Parathyroid adenoma (tissue), 2 donors: Measurements from ENCODE around the gene SIKE1.
"Not testable (repeated sequence)": the region's sequence is repeated elsewhere in the genome, so short reads cannot be mapped to it uniquely, and the experiment has no call there.

Source experiments
- H2AFZ ChIP-seq: fragments of 300-600 bp; sonication (generic); one replicate; pipeline ENCODE4 v1.7.0; 2017; ENCODE audit warnings: antibody characterized with exemption, mild to moderate bottlenecking
- H3K27ac ChIP-seq: fragments of 300-600 bp; sonication (generic); one replicate; pipeline ENCODE4 v1.7.0; 2017
- H3K27me3 ChIP-seq: fragments of 300-600 bp; sonication (generic); one replicate; pipeline ENCODE4 v1.7.0; 2017; ENCODE audit warnings: low read length; ENCODE audit not compliant: control insufficient read depth, insufficient read depth
- H3K36me3 ChIP-seq: fragments of 300-600 bp; sonication (generic); one replicate; pipeline ENCODE4 v1.7.0; 2017; ENCODE audit warnings: low read length; ENCODE audit not compliant: control insufficient read depth, insufficient read depth
- H3K4me1 ChIP-seq: fragments of 300-600 bp; sonication (generic); one replicate; pipeline ENCODE4 v1.7.0; 2017; ENCODE audit warnings: control low read depth
- H3K4me2 ChIP-seq: fragments of 300-600 bp; sonication (generic); one replicate; pipeline ENCODE4 v1.7.0; 2017; ENCODE audit warnings: low read length
- H3K4me3 ChIP-seq: fragments of 300-600 bp; sonication (generic); one replicate; pipeline ENCODE4 v1.7.0; 2017; ENCODE audit warnings: low read depth, low read length
- H3K79me2 ChIP-seq: fragments of 300-600 bp; sonication (generic); one replicate; pipeline ENCODE4 v1.7.0; 2017; ENCODE audit warnings: control low read depth
- H3K9ac ChIP-seq: fragments of 300-600 bp; sonication (generic); one replicate; pipeline ENCODE4 v1.7.0; 2017; ENCODE audit warnings: mild to moderate bottlenecking
- H3K9me3 ChIP-seq: fragments of 300-600 bp; sonication (generic); one replicate; pipeline ENCODE4 v1.7.0; 2017; ENCODE audit warnings: low read length; ENCODE audit not compliant: control insufficient read depth
- TF ChIP-seq, protein P1 (sequence below): fragments of 300-600 bp; sonication (generic); IDR thresholded peaks from one replicate; pipeline ENCODE4 v1.7.0; 2017; ENCODE audit warnings: antibody characterized with exemption, mild to moderate bottlenecking
- donor health status: primary hyperparathyroidism.

The SIKE1 gene

DNA sequence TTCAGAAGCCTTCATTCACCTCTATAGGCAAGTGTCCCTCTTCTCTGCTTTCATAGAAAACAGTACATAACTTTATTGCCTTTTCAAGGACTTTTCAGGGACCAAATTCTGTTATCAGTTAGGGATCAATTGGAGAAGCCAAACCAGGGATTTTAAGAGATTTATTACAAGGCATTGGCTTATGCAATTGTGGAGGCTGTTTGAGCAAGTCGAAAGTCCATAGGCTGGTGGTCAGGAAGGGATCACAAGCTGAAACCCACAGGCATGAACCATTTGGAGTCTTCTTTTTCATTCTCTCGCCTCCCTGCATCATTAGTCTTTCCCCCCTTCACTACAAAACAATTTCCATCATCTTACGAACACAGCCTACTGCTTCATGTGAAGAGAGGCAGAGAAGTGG, 39.4 kb upstream of the SIKE1 start:
- no peak overlapping the region for H3K4me3 ChIP-seq
- no peaks in the 10 kb centered on the region for H3K27me3 ChIP-seq
- H3K36me3 ChIP-seq: no peaks in the 10 kb centered on the region
- no peak overlapping the region for H3K27ac ChIP-seq
- H3K4me1 ChIP-seq: no peaks in the 10 kb centered on the region
- H3K9ac ChIP-seq: no peak overlapping the region
- H3K9me3 ChIP-seq: no peaks in the 10 kb centered on the region
- H2AFZ ChIP-seq: no peak overlapping the region
- TF ChIP-seq, protein P1, sequence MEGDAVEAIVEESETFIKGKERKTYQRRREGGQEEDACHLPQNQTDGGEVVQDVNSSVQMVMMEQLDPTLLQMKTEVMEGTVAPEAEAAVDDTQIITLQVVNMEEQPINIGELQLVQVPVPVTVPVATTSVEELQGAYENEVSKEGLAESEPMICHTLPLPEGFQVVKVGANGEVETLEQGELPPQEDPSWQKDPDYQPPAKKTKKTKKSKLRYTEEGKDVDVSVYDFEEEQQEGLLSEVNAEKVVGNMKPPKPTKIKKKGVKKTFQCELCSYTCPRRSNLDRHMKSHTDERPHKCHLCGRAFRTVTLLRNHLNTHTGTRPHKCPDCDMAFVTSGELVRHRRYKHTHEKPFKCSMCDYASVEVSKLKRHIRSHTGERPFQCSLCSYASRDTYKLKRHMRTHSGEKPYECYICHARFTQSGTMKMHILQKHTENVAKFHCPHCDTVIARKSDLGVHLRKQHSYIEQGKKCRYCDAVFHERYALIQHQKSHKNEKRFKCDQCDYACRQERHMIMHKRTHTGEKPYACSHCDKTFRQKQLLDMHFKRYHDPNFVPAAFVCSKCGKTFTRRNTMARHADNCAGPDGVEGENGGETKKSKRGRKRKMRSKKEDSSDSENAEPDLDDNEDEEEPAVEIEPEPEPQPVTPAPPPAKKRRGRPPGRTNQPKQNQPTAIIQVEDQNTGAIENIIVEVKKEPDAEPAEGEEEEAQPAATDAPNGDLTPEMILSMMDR: no peak
- no peak overlapping the region for H3K4me2 ChIP-seq
- no peaks in the 10 kb centered on the region for H3K79me2 ChIP-seq

DNA sequence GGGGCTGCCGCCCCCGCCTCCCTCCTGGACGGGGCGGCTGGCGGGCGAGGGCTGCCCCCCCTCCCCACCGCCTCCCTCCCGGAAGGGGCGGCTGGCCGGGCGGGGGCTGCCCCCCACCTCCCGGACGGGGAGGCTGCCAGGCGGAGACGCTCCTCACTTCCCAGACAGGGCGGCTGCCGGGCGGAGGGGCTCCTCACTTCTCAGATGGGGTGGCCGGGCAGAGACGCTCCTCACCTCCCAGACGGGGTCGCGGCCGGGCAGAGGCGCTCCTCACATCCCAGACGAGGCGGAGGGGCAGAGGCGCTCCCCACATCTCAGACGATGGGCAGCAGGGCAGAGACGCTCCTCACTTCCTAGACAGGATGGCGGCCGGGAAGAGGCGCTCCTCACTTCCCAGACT, 24.0 kb upstream of the SIKE1 start:
- not testable (repeated sequence) for H3K4me2 ChIP-seq, H3K4me1 ChIP-seq, H3K79me2 ChIP-seq, H3K27me3 ChIP-seq, H3K9me3 ChIP-seq, H3K27ac ChIP-seq, H2AFZ ChIP-seq, H3K4me3 ChIP-seq, H3K36me3 ChIP-seq, H3K9ac ChIP-seq

DNA sequence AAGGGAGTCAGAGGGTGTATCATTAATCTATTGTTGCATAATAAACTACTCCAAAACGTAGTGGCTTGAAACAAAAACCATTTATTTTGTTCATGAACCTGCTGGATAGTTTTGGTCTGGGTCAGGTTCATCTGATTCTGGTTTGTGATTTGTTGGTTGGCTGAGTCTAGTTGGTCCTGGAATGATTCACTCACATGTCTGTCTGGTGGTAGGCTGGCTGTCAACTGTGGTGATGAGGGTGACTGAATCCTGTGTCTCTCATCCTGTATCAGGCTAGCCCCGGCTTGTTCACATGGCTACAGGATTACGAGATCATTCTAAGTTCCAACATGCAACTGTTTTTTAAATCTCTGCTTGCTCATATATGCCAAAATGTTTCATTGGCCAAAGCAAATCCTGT, 22.5 kb upstream of the SIKE1 start:
- Histone ChIP-seq H2AFZ (no peak overlapping the region), H3K27ac (no peak overlapping the region), H3K4me3 (no peak overlapping the region), H3K4me2 (no peak overlapping the region), H3K36me3 (no peaks in the 10 kb centered on the region), H3K9me3 (no peaks in the 10 kb centered on the region), H3K9ac (no peak overlapping the region), H3K79me2 (no peaks in the 10 kb centered on the region), H3K27me3 (no peaks in the 10 kb centered on the region), H3K4me1 (no peaks in the 10 kb centered on the region)
- TF ChIP-seq, protein P1: no peak

DNA sequence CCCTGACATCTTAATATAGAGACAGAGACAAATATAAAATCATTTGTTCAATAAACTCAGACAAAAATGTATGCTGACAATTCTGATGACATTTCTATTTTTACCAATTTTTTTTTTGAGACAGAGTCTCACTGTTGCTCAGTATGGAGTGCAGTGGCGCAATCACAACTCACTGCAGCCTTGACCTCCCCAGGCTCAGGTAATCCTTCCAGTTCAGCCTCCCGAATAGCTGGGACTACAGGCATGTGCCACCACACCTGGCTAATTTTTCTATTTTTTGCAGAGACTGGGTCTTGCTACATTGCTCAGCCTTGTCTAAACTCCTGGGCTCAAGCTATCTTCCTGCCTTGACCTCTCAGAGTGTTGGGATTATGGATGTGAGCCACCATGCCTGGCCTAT, 13.6 kb upstream of the SIKE1 start:
- Histone ChIP-seq H3K4me3 (no peak overlapping the region), H2AFZ (no peak overlapping the region), H3K9ac (no peak overlapping the region), H3K9me3 (no peaks in the 10 kb centered on the region), H3K27me3 (no peaks in the 10 kb centered on the region), H3K79me2 (no peaks in the 10 kb centered on the region), H3K36me3 (no peaks in the 10 kb centered on the region), H3K4me2 (no peak overlapping the region), H3K4me1 (no peaks in the 10 kb centered on the region), H3K27ac (no peak overlapping the region)
- TF ChIP-seq, protein P1: no peak

DNA sequence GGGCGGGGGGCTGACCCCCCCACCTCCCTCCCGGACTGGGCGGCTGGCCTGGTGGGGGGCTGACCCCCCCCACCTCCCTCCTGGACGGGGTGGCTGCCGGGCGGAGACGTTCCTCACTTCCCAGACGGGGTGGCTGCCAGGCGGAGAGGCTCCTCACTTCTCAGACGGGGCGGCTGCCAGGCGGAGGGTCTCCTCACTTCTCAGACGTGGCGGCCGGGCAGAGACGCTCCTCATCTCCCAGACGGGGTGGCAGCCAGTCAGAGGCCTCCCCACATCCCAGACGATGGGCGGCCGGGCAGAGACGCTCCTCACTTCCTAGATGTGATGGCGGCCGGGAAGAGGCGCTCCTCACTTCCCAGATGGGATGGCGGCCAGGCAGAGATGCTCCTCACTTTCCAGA, 10.1 kb upstream of the SIKE1 start:
- H3K27ac ChIP-seq, H3K79me2 ChIP-seq, H3K9ac ChIP-seq, H2AFZ ChIP-seq, H3K4me2 ChIP-seq, H3K27me3 ChIP-seq, H3K4me1 ChIP-seq, H3K36me3 ChIP-seq, H3K9me3 ChIP-seq, H3K4me3 ChIP-seq: not testable (repeated sequence)

DNA sequence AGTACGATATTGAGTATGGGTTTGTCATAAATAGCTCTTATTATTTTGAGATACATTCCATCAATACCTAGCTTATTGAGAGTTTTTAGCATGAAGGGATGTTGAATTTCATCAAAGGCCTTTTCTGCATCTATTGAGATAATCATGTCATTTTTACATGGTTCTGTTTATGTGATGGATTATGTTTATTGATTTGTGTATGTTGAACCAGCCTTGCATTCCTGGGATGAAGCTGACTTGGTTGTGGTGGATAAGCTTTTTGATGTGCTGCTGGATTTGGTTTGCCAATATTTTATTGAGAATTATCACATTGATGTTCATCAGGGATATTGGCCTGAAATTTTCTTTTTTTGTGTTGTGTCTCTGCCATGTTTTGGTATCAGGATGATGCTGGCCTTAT, 6.0 kb upstream of the SIKE1 start:
- H3K79me2 ChIP-seq, H3K4me1 ChIP-seq, H2AFZ ChIP-seq, H3K4me2 ChIP-seq, H3K9ac ChIP-seq, H3K4me3 ChIP-seq, H3K9me3 ChIP-seq, H3K27ac ChIP-seq, H3K27me3 ChIP-seq, H3K36me3 ChIP-seq: not testable (repeated sequence)
